Large intestine (tissue), 3 donors: ENCODE measurements around the gene VARS2. TPM values are rescaled to one million over a fixed set of nuclear protein-coding genes. Genes with fewer than 3 reads are reported as not detected.
"Not testable (repeated sequence)": the region's sequence is repeated elsewhere in the genome, so short reads cannot be mapped to it uniquely, and the experiment has no call there.

Source experiments
- DNase-seq, 2 donors: peaks; one replicate each; pipeline versions ENCODE4 v3.0.0 to v3.0.0-alpha.2; 2013
- H3K27ac ChIP-seq: one replicate; pipeline ENCODE4 v1.5.1; 2013; ENCODE audit warnings: low read length
- H3K27me3 ChIP-seq: 2 replicates; pipeline ENCODE4 v1.6.1; 2013; ENCODE audit warnings: low read length; ENCODE audit not compliant: control insufficient read depth, insufficient read depth
- H3K36me3 ChIP-seq: 2 replicates; pipeline ENCODE4 v1.6.1; 2013; ENCODE audit warnings: low read length; ENCODE audit not compliant: control insufficient read depth, insufficient read depth
- H3K4me1 ChIP-seq: one replicate; pipeline ENCODE4 v1.6.1; 2013; ENCODE audit warnings: low read length; ENCODE audit not compliant: control insufficient read depth, insufficient read depth
- H3K4me3 ChIP-seq: one replicate; pipeline ENCODE4 v1.5.1; 2013; ENCODE audit warnings: low read length
- H3K9me3 ChIP-seq: one replicate; pipeline ENCODE4 v1.6.1; 2013; ENCODE audit warnings: mild to moderate bottlenecking, low read depth, low read length, moderate library complexity; ENCODE audit not compliant: control insufficient read depth
- WGBS: methylation state at CpG from one replicate; pipeline ENCODE4 v1.1.5; 2013; ENCODE audit warnings: low lambda C conversion rate; ENCODE audit not compliant: insufficient coverage; 5-methylcytosine and 5-hydroxymethylcytosine counted together
- polyA plus RNA-seq: library from polyadenylated mRNA; unstranded; fragments of 120-200 nt; gene quantifications from one replicate; pipeline ENCODE4 v1.2.1, GENCODE V29; 2013

The VARS2 gene
- polyA plus RNA-seq, 1 donor = 43.5 TPM

DNA sequence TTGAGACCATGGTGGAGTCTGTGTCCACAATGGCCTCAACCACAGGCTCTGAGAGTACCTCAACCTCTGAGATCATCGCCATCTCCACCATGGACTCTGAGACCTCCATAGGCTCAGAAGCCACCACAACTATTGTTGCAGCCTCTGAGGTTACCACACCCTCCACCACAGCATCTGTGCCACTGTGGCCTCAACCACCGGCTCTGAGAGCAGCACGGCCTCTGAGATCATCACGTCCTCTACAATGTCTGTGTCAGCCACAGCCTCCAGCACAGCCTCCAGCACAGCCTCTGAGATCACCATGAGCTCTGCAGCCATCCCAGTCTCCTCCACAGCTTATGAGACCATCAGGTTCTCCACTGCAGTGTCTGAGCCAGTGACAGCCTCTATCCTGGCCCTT is 50.0 kb downstream of the VARS2 start:
- H3K4me1 ChIP-seq = no peaks in the 10 kb centered on the region
- WGBS = no CpG with 5 or more reads among the region's 4 CpGs
- no peak for DNase-seq

DNA sequence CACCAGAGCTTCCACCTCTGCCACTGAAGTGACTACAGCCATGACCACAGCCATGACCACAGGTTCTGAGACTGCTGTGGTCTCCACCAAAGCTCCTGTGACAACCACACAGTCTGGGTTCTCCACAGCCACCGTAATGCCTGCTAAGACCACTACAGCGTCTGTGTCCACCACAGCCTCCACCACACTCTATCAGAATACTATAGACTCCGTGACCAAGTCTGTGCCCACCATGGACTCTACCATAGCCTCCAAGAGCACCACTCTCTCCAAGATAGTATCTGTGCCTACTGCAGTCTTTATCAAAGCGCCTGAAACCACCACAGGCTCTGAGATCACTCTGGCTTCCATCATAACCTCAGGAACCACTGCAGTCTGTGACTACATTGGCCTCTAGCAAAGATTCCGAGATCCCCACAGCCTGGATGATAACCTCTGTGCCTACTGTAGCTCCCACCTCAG is 51.1 kb downstream of the VARS2 start:
- DNase-seq = no peak
- Histone ChIP-seq H3K36me3 (no peaks in the 10 kb centered on the region), H3K27ac (no peak overlapping the region), H3K4me1 (no peaks in the 10 kb centered on the region), H3K4me3 (no peak overlapping the region), H3K27me3 (peaks cover 16% of the 10 kb centered on the region), H3K9me3 (no peaks in the 10 kb centered on the region)
- no CpG with 5 or more reads among the region's 5 CpGs for WGBS

More for the DNA sequence above, 50.0 kb downstream of the VARS2 start:
- no peaks in the 10 kb centered on the region for H3K9me3 ChIP-seq
- H3K27ac ChIP-seq = no peak overlapping the region
- peaks cover 22% of the 10 kb centered on the region for H3K27me3 ChIP-seq
- no peaks in the 10 kb centered on the region for H3K36me3 ChIP-seq
- H3K4me3 ChIP-seq = no peak overlapping the region

DNA sequence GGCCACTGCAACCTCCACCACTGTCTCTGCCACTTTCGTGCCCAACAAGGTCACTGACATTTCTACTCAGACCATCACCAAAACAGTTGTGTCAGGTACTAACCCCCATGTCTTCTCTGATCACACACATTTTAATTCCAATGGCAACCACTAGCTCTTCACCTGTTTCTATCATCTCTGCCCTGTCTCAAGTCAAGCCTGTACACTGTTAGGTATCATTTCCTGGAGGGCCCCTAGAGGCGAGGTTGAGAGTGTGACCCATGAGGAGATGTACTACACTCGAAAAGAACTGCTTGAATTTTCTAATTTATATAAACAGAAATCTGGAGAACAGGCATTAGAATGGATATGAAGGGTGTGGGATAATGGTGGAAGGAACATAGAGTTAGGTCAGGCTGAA is 52.1 kb downstream of the VARS2 start:
- Histone ChIP-seq H3K36me3 (no peaks in the 10 kb centered on the region), H3K4me3 (no peak overlapping the region), H3K4me1 (no peaks in the 10 kb centered on the region), H3K27ac (no peak overlapping the region), H3K9me3 (no peaks in the 10 kb centered on the region), H3K27me3 (peaks cover 16% of the 10 kb centered on the region)
- no peak for DNase-seq
- WGBS = no CpG with 5 or more reads among the region's 3 CpGs

DNA sequence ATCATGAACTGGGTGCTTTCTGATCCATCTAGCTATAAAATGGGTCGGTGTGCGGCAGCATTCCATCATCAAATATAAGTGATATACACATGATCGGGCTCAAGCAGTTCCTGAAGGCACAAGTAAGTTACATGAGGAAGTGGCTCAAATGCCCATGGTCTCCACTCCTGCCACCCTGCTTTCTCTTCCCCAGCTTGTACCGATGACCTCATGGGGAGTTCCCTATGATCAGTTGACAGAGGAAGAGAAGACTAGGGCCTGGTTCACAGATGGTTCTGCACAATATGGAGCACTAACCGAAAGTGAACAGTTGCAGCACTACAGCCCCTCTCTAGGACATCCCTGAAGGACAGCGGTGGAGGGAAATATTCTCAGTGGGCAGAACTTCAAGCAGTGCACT is 55.1 kb downstream of the VARS2 start:
- H3K4me1 ChIP-seq, DNase-seq, H3K27ac ChIP-seq, H3K36me3 ChIP-seq, H3K4me3 ChIP-seq, H3K27me3 ChIP-seq, H3K9me3 ChIP-seq: not testable (repeated sequence)
- no CpG with 5 or more reads among the region's 6 CpGs for WGBS

DNA sequence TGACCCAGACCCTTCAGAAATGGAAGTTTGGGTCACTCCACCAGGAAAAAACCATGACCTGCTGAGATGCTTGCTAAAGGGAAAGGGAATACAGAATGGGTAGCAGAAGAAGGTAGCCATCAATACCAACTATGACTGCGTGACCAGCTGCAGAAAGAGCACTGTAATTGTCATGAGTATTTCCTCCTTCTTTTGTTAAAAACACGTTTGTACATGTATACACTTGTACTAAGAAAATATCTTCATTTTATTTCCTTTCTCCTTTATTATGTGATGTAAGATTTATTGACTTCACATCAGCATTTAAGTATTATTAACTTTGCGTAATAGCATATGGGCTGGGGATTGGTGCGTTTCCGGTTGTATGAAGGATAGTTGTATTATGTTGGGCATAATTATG is 56.9 kb downstream of the VARS2 start:
- Histone ChIP-seq H3K36me3 (no peaks in the 10 kb centered on the region), H3K9me3 (no peaks in the 10 kb centered on the region), H3K27ac (no peak overlapping the region), H3K4me3 (no peak overlapping the region), H3K4me1 (no peaks in the 10 kb centered on the region), H3K27me3 (peaks cover 1% of the 10 kb centered on the region)
- DNase-seq = no peak
- 57% methylated on average over 1 of the region's 5 CpGs for WGBS

DNA sequence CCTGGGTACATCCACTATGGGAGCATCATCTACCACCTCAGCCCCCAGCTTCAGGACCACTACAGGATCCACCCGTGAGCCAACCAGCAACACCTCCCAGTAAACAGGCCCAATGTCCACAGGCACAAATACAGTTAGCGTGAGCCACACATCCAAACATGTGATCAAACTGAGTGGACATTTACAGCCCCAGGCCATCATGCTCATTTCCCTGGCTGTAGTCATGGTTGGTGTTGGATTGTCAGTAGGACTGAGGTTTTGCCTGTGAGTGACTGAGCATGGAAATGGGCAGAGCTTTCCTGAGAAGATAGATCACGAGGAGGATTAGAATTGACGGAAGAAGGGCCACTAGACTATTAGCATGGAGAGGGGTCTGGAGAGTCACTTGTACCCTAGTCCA is 58.8 kb downstream of the VARS2 start:
- H3K27ac ChIP-seq = no peak overlapping the region
- no peaks in the 10 kb centered on the region for H3K36me3 ChIP-seq
- no peak overlapping the region for H3K4me3 ChIP-seq
- WGBS = no CpG with 5 or more reads among the region's 4 CpGs
- no peak for DNase-seq
- H3K4me1 ChIP-seq = no peaks in the 10 kb centered on the region
- peaks cover under 1% of the 10 kb centered on the region for H3K27me3 ChIP-seq
- H3K9me3 ChIP-seq = no peaks in the 10 kb centered on the region

DNA sequence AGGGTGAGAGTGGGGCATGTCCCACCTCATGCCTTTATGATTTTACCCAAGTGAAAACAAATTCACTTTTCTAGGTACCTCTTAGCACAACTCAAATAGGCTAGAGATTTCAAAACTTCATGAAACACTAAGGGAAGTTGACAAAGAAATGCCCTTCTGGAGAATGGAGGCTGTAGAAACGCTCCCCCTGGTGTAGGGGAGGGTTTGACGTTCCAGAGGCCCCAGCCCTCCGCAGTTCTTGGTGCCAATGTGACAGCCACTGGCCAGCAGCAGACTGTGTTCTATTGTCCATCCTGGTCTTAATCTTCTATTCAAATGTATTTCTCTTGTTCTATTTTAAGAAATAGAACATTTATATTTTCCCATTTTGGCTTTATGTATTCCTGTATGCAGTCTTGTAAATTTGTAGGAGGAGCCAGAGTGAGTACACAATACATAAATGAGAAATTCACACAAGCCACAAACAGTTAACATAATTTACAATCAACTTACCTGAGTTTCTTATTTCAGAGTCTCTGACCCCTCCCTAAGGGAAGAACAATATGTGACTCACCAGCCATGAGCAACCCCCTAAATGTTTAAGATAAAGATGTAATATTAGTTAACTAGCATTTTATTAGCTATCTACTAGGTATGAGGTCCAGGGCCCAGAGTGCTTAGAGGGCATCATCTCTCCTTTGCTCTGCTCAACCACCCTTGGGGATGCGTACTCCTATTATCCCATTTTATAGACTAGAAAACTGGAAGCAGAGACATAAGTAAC is 60.6 kb downstream of the VARS2 start:
- H3K4me1 ChIP-seq = no peaks in the 10 kb centered on the region
- no peaks in the 10 kb centered on the region for H3K36me3 ChIP-seq
- no peak overlapping the region for H3K4me3 ChIP-seq
- WGBS = no CpG with 5 or more reads among the region's 4 CpGs
- H3K9me3 ChIP-seq = no peaks in the 10 kb centered on the region
- DNase-seq = no peak
- no peak overlapping the region for H3K27ac ChIP-seq
- H3K27me3 ChIP-seq = peaks cover 9% of the 10 kb centered on the region

Other genes starting within 250 kb of the VARS2 start
- 48.5 TPM for gene DHX16, start 241.2 kb upstream of the VARS2 start, polyA plus RNA-seq
- 23.0 TPM for gene PPP1R18, start 227.6 kb upstream of the VARS2 start, polyA plus RNA-seq
- gene NRM, start 223.3 kb upstream of the VARS2 start, polyA plus RNA-seq = 16.5 TPM
- gene MDC1, start 197.0 kb upstream of the VARS2 start, polyA plus RNA-seq = 22.5 TPM
- gene TUBB, start 193.9 kb upstream of the VARS2 start, polyA plus RNA-seq = 512 TPM
- 94.5 TPM for gene FLOT1, start 171.6 kb upstream of the VARS2 start, polyA plus RNA-seq
- 24.7 TPM for gene IER3, start 169.7 kb upstream of the VARS2 start, polyA plus RNA-seq
- 150 TPM for gene DDR1, start 29.7 kb upstream of the VARS2 start, polyA plus RNA-seq
- gene GTF2H4, start 6.0 kb upstream of the VARS2 start, polyA plus RNA-seq = 24.4 TPM
- 0.70 TPM for gene SFTA2, start 17.9 kb downstream of the VARS2 start, polyA plus RNA-seq
- gene MUCL3, start 26.7 kb downstream of the VARS2 start, polyA plus RNA-seq = 0.04 TPM
- gene MUC21, start 69.5 kb downstream of the VARS2 start, polyA plus RNA-seq = not detected
- not detected for gene MUC22, start 96.2 kb downstream of the VARS2 start, polyA plus RNA-seq
- gene C6orf15, start 198.3 kb downstream of the VARS2 start, polyA plus RNA-seq = not detected
- gene PSORS1C1, start 200.6 kb downstream of the VARS2 start, polyA plus RNA-seq = 0.33 TPM
- not detected for gene CDSN, start 206.2 kb downstream of the VARS2 start, polyA plus RNA-seq
- 0.04 TPM for gene PSORS1C2, start 224.8 kb downstream of the VARS2 start, polyA plus RNA-seq
- gene CCHCR1, start 243.6 kb downstream of the VARS2 start, polyA plus RNA-seq = 17.4 TPM
- 9.1 TPM for gene TCF19, start 244.4 kb downstream of the VARS2 start, polyA plus RNA-seq